Measurements from ENCODE around the gene XYLT1.

XYLT1 gene

GRCh38 chr16:17063201-17064139 is 407.3 kb downstream of the XYLT1 start:
- H4K20me1 ChIP-seq (ENCODE audit: insufficient read depth, low read length): no peaks in the 10 kb centered on the region
- H3K4me2 ChIP-seq (ENCODE audit: low read length): peak overlapping the region; percentile 66
- H3K9me3 ChIP-seq (ENCODE audit: insufficient read depth, low read length): no peaks in the 10 kb centered on the region
- peak overlapping the region; percentile 47 for H3K4me3 ChIP-seq (ENCODE audit: low read length)
- no peak overlapping the region for H3K27ac ChIP-seq (ENCODE audit: low read length)
- H3K4me1 ChIP-seq (ENCODE audit: low read length): peaks cover 27% of the 10 kb centered on the region
- no peak overlapping the region for H2AFZ ChIP-seq (ENCODE audit: low read depth, low read length)
- no peak for TF ChIP-seq EZH2phosphoT487 (IDR thresholded peaks at IDR 0.05; ENCODE audit: low read depth)
- TF ChIP-seq, protein P1, sequence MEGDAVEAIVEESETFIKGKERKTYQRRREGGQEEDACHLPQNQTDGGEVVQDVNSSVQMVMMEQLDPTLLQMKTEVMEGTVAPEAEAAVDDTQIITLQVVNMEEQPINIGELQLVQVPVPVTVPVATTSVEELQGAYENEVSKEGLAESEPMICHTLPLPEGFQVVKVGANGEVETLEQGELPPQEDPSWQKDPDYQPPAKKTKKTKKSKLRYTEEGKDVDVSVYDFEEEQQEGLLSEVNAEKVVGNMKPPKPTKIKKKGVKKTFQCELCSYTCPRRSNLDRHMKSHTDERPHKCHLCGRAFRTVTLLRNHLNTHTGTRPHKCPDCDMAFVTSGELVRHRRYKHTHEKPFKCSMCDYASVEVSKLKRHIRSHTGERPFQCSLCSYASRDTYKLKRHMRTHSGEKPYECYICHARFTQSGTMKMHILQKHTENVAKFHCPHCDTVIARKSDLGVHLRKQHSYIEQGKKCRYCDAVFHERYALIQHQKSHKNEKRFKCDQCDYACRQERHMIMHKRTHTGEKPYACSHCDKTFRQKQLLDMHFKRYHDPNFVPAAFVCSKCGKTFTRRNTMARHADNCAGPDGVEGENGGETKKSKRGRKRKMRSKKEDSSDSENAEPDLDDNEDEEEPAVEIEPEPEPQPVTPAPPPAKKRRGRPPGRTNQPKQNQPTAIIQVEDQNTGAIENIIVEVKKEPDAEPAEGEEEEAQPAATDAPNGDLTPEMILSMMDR (IDR thresholded peaks at IDR 0.05; ENCODE audit: low read depth, low read length): no peak
- peak overlapping the region; percentile 11; the same call in 1 of the 2 replicates for H3K9ac ChIP-seq (ENCODE audit: low read length)
- H3K36me3 ChIP-seq (replicated peaks; ENCODE audit: low read depth, low read length): no peaks in the 10 kb centered on the region
- H3K27me3 ChIP-seq (ENCODE audit: low read depth, low read length): peaks cover 21% of the 10 kb centered on the region
- no peaks in the 10 kb centered on the region for H3K79me2 ChIP-seq (ENCODE audit: low read length)

DNA sequence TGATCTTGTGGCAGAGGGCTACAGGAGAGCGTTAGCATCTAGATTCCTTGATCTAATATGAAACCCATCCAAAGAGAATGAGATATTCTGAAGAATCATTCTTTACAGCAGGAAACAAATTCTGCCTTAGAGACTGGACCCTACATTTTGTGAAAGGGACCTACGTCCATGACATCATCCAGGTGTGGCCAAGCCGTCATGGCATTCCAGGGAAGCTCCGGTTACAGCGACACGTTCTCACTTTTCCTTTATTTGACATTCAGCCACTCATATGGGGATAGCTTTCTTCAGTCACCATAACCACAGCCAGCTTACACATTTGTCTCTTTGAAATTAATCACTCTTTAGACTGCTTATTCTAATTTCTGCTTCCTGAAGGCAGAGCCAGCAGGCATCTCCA is 408.1 kb downstream of the XYLT1 start:
- no peaks in the 10 kb centered on the region for H3K9me3 ChIP-seq (ENCODE audit: insufficient read depth, low read length)
- no peaks in the 10 kb centered on the region for H3K79me2 ChIP-seq (ENCODE audit: low read length)
- peaks cover 21% of the 10 kb centered on the region for H3K27me3 ChIP-seq (ENCODE audit: low read depth, low read length)
- no peaks in the 10 kb centered on the region for H4K20me1 ChIP-seq (ENCODE audit: insufficient read depth, low read length)
- no peak overlapping the region for H3K27ac ChIP-seq (ENCODE audit: low read length)
- no peak overlapping the region for H2AFZ ChIP-seq (ENCODE audit: low read depth, low read length)
- no peaks in the 10 kb centered on the region for H3K36me3 ChIP-seq (replicated peaks; ENCODE audit: low read depth, low read length)
- peak overlapping the region; percentile 47 for H3K4me3 ChIP-seq (ENCODE audit: low read length)
- peaks cover 20% of the 10 kb centered on the region for H3K4me1 ChIP-seq (ENCODE audit: low read length)
- no peak for TF ChIP-seq EZH2phosphoT487 (IDR thresholded peaks at IDR 0.05; ENCODE audit: low read depth)
- TF ChIP-seq, protein P1 (IDR thresholded peaks at IDR 0.05; ENCODE audit: low read depth, low read length): no peak
- H3K4me2 ChIP-seq (ENCODE audit: low read length): peak overlapping the region; percentile 66
- peak overlapping the region; percentile 11; the same call in 1 of the 2 replicates for H3K9ac ChIP-seq (ENCODE audit: low read length)

DNA sequence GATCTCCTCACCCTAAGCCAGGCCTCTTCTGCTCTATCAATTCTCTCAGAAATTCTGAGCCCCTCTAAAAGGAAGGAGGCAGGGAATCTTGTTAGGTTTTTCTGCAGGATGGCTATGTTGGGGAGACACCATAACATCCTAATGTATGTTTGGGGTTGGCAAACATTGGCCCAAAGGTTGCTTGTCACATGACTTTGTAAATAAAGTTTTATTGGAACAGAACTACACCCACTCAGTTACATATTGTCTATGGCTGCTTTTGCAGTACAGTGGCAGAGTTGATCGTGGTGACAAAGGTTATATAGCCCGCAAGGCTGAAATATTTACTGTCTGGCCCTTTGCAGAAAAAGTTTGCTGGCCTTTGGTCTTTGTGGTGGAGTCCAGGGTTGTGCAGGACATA is 409.4 kb downstream of the XYLT1 start:
- Histone ChIP-seq H3K9ac (ENCODE audit: low read length) (no peak overlapping the region), H3K4me3 (ENCODE audit: low read length) (no peak overlapping the region), H3K4me2 (ENCODE audit: low read length) (no peak overlapping the region), H3K79me2 (ENCODE audit: low read length) (no peaks in the 10 kb centered on the region), H3K27ac (ENCODE audit: low read length) (no peak overlapping the region), H4K20me1 (ENCODE audit: insufficient read depth, low read length) (no peaks in the 10 kb centered on the region), H2AFZ (ENCODE audit: low read depth, low read length) (no peak overlapping the region), H3K9me3 (ENCODE audit: insufficient read depth, low read length) (no peaks in the 10 kb centered on the region), H3K36me3 (replicated peaks; ENCODE audit: low read depth, low read length) (no peaks in the 10 kb centered on the region), H3K27me3 (ENCODE audit: low read depth, low read length) (peaks cover 21% of the 10 kb centered on the region), H3K4me1 (ENCODE audit: low read length) (peaks cover 13% of the 10 kb centered on the region)
- TF ChIP-seq EZH2phosphoT487 (IDR thresholded peaks at IDR 0.05; ENCODE audit: low read depth): no peak
- TF ChIP-seq, protein P1 (IDR thresholded peaks at IDR 0.05; ENCODE audit: low read depth, low read length): no peak

DNA sequence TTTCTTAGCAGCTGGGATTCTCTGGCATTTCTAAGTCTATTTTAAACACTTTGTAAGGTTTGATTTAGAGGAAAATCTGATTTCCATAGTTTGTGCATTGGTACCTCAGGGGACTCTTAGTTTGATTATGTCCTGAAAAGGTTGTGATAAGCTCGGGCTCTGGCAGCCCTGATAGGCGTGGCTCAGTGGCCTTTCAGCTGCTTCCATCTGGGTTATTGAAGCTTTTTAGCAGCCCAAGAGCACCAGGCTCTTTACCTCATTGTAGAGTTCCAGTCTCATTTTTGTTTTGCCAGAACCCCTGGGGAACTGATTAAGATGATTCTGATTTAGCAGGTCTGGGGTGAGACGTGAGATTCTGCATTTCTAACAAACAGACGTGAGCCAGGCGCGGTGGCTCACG is 412.3 kb downstream of the XYLT1 start:
- H3K79me2 ChIP-seq (ENCODE audit: low read length): no peaks in the 10 kb centered on the region
- no peak overlapping the region for H2AFZ ChIP-seq (ENCODE audit: low read depth, low read length)
- TF ChIP-seq, protein P1 (IDR thresholded peaks at IDR 0.05; ENCODE audit: low read depth, low read length): no peak
- TF ChIP-seq EZH2phosphoT487 (IDR thresholded peaks at IDR 0.05; ENCODE audit: low read depth): no peak
- no peak overlapping the region for H3K9ac ChIP-seq (ENCODE audit: low read length)
- H3K4me1 ChIP-seq (ENCODE audit: low read length): peaks cover 16% of the 10 kb centered on the region
- H3K36me3 ChIP-seq (replicated peaks; ENCODE audit: low read depth, low read length): no peaks in the 10 kb centered on the region
- H3K4me2 ChIP-seq (ENCODE audit: low read length): no peak overlapping the region
- H3K27me3 ChIP-seq (ENCODE audit: low read depth, low read length): peaks cover 9% of the 10 kb centered on the region
- H3K27ac ChIP-seq (ENCODE audit: low read length): no peak overlapping the region
- H4K20me1 ChIP-seq (ENCODE audit: insufficient read depth, low read length): no peaks in the 10 kb centered on the region
- H3K9me3 ChIP-seq (ENCODE audit: insufficient read depth, low read length): no peaks in the 10 kb centered on the region
- H3K4me3 ChIP-seq (ENCODE audit: low read length): no peak overlapping the region

Data from OCI-LY3 (cell line).